GM13977 (cell line): ENCODE data around the gene SEZ6.

Experiments
- DNase-seq: peaks from one replicate; pipeline ENCODE4 v3.0.0; 2012; ENCODE audit warnings: low spot score
- in situ Hi-C: fragments of 300-500 bp; cut with MboI; formaldehyde crosslinking; loops from one replicate; pipeline ENCODE4 v1.12.0; 2022; ENCODE audit warnings: low sequenced_read_pairs, low pct_unique_long_range_greater_than_20kb, mixed read lengths, inconsistent platforms; ENCODE audit not compliant: unreplicated experiment
- TF ChIP-seq, protein P1 (sequence below): IDR thresholded peaks from 2 replicates; pipeline ENCODE4 v1.5.1; 2012; ENCODE audit warnings: mild to moderate bottlenecking, control low read depth; ENCODE audit not compliant: insufficient read depth; ENCODE audit errors: extremely low read depth, missing control alignments

SEZ6 gene

DNA sequence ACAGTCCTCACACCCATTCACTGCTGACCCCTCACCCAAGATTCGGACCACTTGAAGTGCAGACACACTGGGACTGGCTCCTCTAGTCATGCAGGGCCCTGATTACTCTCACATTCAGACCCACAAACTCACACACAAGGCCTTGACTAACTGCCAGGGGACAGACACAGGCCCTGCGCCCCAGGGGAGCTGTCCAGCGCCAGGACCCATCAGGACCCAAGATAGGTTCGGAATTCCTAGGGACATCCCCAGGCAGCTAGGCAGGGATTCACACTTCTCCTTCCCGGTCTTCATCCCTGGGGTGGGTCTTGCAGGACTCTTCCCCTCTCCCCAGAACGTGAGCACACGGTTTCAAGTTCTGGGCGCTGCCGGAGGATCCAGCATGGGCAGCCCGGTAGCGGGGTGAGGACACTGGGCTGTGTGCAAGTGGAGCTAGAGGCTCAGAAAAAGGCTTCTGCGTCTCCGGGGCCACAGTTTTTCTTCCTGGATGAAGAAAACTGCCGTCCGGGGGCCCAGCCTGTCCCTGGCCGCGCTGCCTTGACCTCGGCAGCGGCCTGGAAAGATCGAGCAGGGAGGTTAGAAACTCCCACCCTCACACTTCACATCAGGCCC is 1.6 kb downstream of the SEZ6 start:
- TF ChIP-seq, protein P1, sequence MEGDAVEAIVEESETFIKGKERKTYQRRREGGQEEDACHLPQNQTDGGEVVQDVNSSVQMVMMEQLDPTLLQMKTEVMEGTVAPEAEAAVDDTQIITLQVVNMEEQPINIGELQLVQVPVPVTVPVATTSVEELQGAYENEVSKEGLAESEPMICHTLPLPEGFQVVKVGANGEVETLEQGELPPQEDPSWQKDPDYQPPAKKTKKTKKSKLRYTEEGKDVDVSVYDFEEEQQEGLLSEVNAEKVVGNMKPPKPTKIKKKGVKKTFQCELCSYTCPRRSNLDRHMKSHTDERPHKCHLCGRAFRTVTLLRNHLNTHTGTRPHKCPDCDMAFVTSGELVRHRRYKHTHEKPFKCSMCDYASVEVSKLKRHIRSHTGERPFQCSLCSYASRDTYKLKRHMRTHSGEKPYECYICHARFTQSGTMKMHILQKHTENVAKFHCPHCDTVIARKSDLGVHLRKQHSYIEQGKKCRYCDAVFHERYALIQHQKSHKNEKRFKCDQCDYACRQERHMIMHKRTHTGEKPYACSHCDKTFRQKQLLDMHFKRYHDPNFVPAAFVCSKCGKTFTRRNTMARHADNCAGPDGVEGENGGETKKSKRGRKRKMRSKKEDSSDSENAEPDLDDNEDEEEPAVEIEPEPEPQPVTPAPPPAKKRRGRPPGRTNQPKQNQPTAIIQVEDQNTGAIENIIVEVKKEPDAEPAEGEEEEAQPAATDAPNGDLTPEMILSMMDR, result no peak
- no peak for DNase-seq
- in situ Hi-C loops, result no loop called here

DNA sequence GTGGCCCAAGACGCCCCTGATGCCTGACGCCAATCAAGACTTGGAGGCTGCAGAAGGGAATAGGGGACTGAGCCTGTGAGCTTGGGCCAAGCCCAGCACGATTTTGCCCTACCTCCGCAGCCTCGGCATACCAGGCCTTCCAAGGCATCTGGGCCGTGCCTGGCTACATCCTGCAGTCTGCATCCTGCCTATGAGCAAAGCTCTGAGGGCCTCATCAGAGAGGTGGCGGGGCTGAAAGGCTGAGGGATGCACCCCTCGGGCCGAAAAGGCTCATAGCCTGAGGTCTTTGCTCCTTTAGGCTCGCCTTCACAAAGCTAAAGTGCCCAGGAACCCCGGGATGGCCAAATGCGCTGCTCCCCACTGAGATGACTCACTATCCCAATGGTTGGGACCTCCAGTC is 2.5 kb downstream of the SEZ6 start:
- TF ChIP-seq, protein P1, result no peak
- no peak for DNase-seq
- in situ Hi-C loops, result no loop called here

DNA sequence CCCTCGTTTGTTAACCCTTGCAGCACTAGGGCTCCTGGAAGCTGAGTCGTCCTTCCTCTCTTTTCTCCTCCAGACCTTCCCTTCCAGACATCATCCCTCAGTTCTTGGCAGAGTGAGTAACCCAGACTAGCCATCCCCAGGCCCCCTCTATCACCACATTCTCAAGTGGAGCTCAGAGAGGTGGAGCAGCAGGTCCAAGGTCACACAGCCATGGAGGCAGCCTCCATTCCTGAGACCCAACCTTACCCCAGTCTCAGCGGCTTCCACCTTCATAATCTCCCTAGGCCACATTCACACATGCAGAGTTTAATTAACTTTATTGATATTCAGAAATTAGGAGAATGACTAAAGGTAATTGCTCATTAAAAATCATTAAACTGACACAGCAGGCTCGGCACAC is 3.0 kb downstream of the SEZ6 start:
- no peak for DNase-seq
- in situ Hi-C loops, result no loop called here
- TF ChIP-seq, protein P1, result no peak

DNA sequence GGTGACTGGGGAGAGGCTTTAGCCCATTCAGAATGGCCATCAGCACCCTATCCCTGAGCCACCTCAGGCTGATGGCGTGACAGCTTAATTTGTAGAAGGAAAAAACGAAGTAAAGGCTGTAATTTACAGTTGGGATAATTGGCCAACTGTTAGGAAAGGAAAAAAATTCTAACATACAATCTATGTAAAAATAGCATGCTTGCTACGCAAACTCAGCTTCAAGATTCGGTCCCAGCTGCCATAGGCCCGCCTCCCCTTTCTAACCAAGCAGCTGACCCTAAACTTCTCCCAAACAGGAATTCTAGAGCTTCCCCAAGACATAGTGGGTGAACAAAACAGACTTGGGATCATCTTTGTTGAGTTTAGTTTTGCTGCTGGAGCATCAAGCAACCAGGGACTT is 4.9 kb downstream of the SEZ6 start:
- TF ChIP-seq, protein P1, result no peak
- DNase-seq, result no peak
- in situ Hi-C loops, result no loop called here

DNA sequence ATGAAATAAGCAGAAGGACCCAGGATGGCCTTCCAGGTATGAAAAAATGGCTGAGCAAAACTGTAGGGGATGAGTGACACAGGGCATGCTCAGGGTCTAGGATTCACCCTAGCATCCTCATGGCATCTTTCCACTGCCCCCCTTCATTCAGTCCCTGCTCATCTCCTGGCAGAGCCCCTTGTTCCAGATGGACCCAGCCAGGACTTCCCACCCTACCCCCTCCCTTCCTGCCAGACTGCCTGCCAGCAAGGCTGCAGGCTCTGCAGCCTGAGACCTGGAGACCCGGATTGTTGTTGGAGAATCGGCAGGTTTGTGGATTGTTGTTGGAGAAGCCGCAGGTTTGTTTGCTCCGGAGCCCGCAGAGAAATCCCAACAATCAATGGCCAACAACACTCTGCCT is 6.6 kb downstream of the SEZ6 start:
- DNase-seq, result no peak
- in situ Hi-C loops, result no loop called here
- TF ChIP-seq, protein P1, result no peak

DNA sequence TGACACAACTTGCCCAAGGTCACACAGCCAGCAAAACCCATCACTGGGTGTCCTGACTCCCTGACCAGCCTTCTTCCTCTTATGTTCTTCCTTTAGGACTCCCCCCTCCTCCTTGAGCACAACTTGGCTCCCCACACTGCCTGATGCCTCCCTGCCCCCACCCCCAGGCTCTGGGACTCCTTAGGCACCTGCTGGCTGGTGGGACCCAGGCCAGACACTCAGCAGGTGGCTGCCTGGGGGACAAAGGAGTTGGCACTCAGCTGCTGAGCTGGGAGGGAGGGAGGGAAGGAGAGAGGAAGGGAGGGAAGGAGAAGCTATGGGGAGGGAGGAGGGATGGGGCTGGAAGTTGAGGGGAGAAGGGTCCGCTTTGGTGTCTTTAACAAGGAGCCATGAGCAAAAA is 8.0 kb downstream of the SEZ6 start:
- TF ChIP-seq, protein P1, result no peak
- DNase-seq, result no peak
- in situ Hi-C loops, result no loop called here

DNA sequence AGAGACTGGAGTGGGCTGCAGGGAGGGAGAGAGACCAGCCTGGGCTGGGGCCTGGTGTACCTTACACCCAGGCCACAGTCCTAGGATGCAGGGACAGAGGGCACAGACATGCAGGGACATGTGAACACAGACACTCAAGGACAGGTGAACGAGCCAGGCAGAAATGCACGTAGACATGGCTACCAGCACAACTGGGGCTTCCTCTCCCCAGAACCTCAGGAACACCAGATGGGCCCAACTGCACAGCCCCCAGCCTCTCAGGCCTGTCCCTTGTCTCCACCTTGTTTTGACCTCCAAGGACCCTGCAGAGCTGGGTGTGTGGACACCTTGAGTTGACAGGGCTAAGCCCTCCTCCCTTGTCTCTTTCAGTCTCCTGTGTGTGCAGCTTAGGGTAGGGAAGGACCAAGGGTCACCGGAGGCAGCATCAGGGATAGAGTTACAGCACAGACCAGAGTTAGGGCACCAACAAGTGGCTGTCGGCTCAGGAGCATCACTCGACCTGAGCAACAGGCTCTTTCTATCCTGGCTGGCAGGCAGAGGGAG is 9.2 kb downstream of the SEZ6 start:
- TF ChIP-seq, protein P1, result no peak
- in situ Hi-C loops, result no loop called here
- DNase-seq, result no peak
